Measurements from ENCODE around the gene MEAF6. TPM values are rescaled to one million over a fixed set of nuclear protein-coding genes. Genes with fewer than 3 reads are reported as not detected.

Gene MEAF6
- total and polyA plus RNA-seq, 2 donors (not counting 1 experiment from before 2014, with no cell fraction given), result 49.4 to 56.0 TPM

- Histone ChIP-seq H3K79me2 (ENCODE audit: control insufficient read depth, insufficient read depth, low read length) (peaks cover 39% of the 10 kb centered on the region), H3K27ac (ENCODE audit: insufficient read depth, low read length) (peak overlapping the region; percentile 58), H3K4me2 (ENCODE audit: extremely low read depth, insufficient read depth, low read length) (peak overlapping the region; percentile 100), H3K27me3 (ENCODE audit: control insufficient read depth, insufficient read depth, low read length) (no peaks in the 10 kb centered on the region), H2AFZ (ENCODE audit: low read length) (peak overlapping the region; percentile 89), H3K9ac (ENCODE audit: insufficient read depth, low read length) (no peak overlapping the region), H3K36me3 (ENCODE audit: control insufficient read depth, insufficient read depth, low read length) (peaks cover 9% of the 10 kb centered on the region), H4K20me1 (ENCODE audit: control insufficient read depth, extremely low read depth, insufficient read depth, low read length) (no peaks in the 10 kb centered on the region), H3K9me3 (ENCODE audit: control insufficient read depth, insufficient read depth, low read depth, low read length) (no peaks in the 10 kb centered on the region), H3K4me1 (ENCODE audit: control insufficient read depth, extremely low read depth, insufficient read depth, low read length) (peaks cover 46% of the 10 kb centered on the region), H3K4me3 (replicated peaks in 1 of 4; ENCODE audit: control extremely low read depth in 1 of 4, insufficient read depth in 1 of 4, low read depth in 3 of 4, low read length in 4 of 4) (peak overlapping the region; percentile 59 to 85 (median 80))
- DNase-seq (ENCODE audit: low read depth in 2 of 2), result peak in 1 of 2 donors; percentile 37
- TF ChIP-seq, protein P1, sequence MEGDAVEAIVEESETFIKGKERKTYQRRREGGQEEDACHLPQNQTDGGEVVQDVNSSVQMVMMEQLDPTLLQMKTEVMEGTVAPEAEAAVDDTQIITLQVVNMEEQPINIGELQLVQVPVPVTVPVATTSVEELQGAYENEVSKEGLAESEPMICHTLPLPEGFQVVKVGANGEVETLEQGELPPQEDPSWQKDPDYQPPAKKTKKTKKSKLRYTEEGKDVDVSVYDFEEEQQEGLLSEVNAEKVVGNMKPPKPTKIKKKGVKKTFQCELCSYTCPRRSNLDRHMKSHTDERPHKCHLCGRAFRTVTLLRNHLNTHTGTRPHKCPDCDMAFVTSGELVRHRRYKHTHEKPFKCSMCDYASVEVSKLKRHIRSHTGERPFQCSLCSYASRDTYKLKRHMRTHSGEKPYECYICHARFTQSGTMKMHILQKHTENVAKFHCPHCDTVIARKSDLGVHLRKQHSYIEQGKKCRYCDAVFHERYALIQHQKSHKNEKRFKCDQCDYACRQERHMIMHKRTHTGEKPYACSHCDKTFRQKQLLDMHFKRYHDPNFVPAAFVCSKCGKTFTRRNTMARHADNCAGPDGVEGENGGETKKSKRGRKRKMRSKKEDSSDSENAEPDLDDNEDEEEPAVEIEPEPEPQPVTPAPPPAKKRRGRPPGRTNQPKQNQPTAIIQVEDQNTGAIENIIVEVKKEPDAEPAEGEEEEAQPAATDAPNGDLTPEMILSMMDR (conservative IDR thresholded peaks at IDR 0.05 in 1 of 2, IDR thresholded peaks at IDR 0.05 in 1 of 2; ENCODE audit: low read depth in 1 of 2, low read length in 2 of 2), result no peak
- no peak for TF ChIP-seq EZH2 (IDR thresholded peaks at IDR 0.05; ENCODE audit: low read length, missing control alignments)
Measured at GRCh38 chr1:37473431-37474045, 41.0 kb downstream of the MEAF6 start.

DNA sequence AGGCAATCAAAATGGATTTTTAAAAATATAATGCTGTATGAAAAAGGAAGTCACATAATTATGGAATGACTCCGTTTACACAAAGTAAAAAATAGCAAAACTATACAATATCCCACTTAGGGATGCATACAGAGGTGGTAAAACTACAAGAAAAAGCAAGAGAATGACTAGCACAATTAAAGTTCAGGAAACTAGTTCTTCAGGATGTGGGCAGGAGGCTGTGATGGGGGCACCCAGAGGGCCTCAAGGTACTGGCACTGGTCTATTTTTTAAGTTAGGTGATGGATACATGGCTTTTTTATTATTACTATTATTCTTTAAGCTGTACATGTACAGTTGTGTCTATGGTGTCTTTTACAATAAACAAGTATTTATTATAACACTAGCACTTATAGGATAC is 41.6 kb downstream of the MEAF6 start:
- Histone ChIP-seq H3K4me1 (ENCODE audit: control insufficient read depth, extremely low read depth, insufficient read depth, low read length) (peaks cover 40% of the 10 kb centered on the region), H3K27ac (ENCODE audit: insufficient read depth, low read length) (no peak overlapping the region)

DNA sequence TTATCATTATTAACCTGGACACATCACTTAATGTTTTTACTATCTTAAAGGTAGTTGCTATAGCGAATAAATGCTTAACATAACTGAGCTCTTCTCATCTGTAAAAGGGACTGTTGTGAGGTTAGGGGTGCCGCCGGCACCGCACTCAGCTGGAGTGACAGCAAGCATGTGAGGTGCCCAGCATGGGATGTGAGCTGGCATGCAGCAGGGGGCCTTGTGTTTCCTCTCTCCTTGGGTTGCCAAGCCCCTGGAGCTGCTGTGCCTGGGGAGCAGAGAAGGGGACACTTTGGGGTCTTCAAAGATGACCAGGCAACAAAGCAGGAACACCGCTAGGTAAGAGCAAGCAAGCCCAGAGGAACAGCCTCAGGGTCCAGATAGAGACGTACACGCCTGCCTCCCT is 42.3 kb downstream of the MEAF6 start:
- TF ChIP-seq EZH2 (IDR thresholded peaks at IDR 0.05; ENCODE audit: low read length, missing control alignments), result no peak
- TF ChIP-seq, protein P1 (conservative IDR thresholded peaks at IDR 0.05 in 1 of 2, IDR thresholded peaks at IDR 0.05 in 1 of 2; ENCODE audit: low read depth in 1 of 2, low read length in 2 of 2), result no peak
- H3K27ac ChIP-seq (ENCODE audit: insufficient read depth, low read length), result peak overlapping the region; percentile 91
- peaks cover 35% of the 10 kb centered on the region for H3K4me1 ChIP-seq (ENCODE audit: control insufficient read depth, extremely low read depth, insufficient read depth, low read length)
- no peak overlapping the region for H2AFZ ChIP-seq (ENCODE audit: low read length)
- H3K27me3 ChIP-seq (ENCODE audit: control insufficient read depth, insufficient read depth, low read length), result no peaks in the 10 kb centered on the region
- peaks cover 4% of the 10 kb centered on the region for H3K36me3 ChIP-seq (ENCODE audit: control insufficient read depth, insufficient read depth, low read length)
- H3K9ac ChIP-seq (ENCODE audit: insufficient read depth, low read length), result no peak overlapping the region
- no peaks in the 10 kb centered on the region for H3K9me3 ChIP-seq (ENCODE audit: control insufficient read depth, insufficient read depth, low read depth, low read length)
- H3K79me2 ChIP-seq (ENCODE audit: control insufficient read depth, insufficient read depth, low read length), result peaks cover 26% of the 10 kb centered on the region
- no peak for DNase-seq (ENCODE audit: low read depth in 2 of 2)
- H3K4me3 ChIP-seq (replicated peaks in 1 of 4; ENCODE audit: control extremely low read depth in 1 of 4, insufficient read depth in 1 of 4, low read depth in 3 of 4, low read length in 4 of 4), result no peak overlapping the region
- no peaks in the 10 kb centered on the region for H4K20me1 ChIP-seq (ENCODE audit: control insufficient read depth, extremely low read depth, insufficient read depth, low read length)
- peak overlapping the region; percentile 89 for H3K4me2 ChIP-seq (ENCODE audit: extremely low read depth, insufficient read depth, low read length)

More for the DNA sequence above, 41.6 kb downstream of the MEAF6 start:
- peaks cover 8% of the 10 kb centered on the region for H3K36me3 ChIP-seq (ENCODE audit: control insufficient read depth, insufficient read depth, low read length)
- H3K4me2 ChIP-seq (ENCODE audit: extremely low read depth, insufficient read depth, low read length), result peak overlapping the region; percentile 100
- H2AFZ ChIP-seq (ENCODE audit: low read length), result no peak overlapping the region
- H3K9ac ChIP-seq (ENCODE audit: insufficient read depth, low read length), result no peak overlapping the region
- TF ChIP-seq, protein P1 (conservative IDR thresholded peaks at IDR 0.05 in 1 of 2, IDR thresholded peaks at IDR 0.05 in 1 of 2; ENCODE audit: low read depth in 1 of 2, low read length in 2 of 2), result no peak
- TF ChIP-seq EZH2 (IDR thresholded peaks at IDR 0.05; ENCODE audit: low read length, missing control alignments), result no peak
- no peak for DNase-seq (ENCODE audit: low read depth in 2 of 2)
- H3K4me3 ChIP-seq (replicated peaks in 1 of 4; ENCODE audit: control extremely low read depth in 1 of 4, insufficient read depth in 1 of 4, low read depth in 3 of 4, low read length in 4 of 4), result no peak overlapping the region
- H3K9me3 ChIP-seq (ENCODE audit: control insufficient read depth, insufficient read depth, low read depth, low read length), result no peaks in the 10 kb centered on the region
- no peaks in the 10 kb centered on the region for H3K27me3 ChIP-seq (ENCODE audit: control insufficient read depth, insufficient read depth, low read length)
- peaks cover 33% of the 10 kb centered on the region for H3K79me2 ChIP-seq (ENCODE audit: control insufficient read depth, insufficient read depth, low read length)
- H4K20me1 ChIP-seq (ENCODE audit: control insufficient read depth, extremely low read depth, insufficient read depth, low read length), result no peaks in the 10 kb centered on the region

Data from fibroblast of lung (primary cell).